ENCODE data around the gene IRF3.
A peak's percentile ranks its signal among the peaks of the same experiment; 100 is the strongest.

IRF3 gene

DNA sequence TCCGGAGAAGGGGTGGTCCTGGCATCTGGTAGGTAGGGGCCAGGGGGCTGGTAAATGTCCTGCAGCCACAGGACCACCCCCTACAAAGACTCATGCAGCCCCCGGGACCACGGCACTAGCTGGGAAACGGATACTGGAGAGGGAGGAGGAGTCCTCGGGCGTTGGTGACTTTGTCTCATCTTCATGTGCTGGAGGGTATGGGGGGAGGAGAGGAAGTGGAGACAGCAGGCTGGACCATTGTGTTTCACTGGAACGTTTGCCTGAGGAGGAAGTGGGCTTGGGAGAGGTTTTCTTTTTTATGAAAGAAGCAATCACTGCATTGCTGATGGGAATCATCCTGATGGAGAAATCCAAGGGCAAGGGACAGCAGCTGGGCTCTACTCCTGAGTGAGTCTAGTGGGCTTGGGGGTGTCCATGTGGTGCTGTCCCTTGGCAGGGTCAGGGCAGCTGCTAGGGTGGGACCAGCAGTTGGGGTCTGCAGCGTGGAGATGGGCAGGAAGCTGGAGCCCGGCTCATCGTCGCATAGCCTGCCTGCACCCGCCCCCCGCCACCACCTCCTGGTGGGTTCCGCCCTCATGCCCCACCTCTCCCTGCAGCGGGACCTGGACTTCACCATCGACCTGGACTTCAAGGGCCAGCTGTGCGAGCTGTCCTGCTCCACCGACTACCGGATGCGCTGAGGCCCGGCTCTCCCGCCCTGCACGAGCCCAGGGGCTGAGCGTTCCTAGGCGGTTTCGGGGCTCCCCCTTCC is 22.1 kb upstream of the IRF3 start:
- TF ChIP-seq, protein P1, sequence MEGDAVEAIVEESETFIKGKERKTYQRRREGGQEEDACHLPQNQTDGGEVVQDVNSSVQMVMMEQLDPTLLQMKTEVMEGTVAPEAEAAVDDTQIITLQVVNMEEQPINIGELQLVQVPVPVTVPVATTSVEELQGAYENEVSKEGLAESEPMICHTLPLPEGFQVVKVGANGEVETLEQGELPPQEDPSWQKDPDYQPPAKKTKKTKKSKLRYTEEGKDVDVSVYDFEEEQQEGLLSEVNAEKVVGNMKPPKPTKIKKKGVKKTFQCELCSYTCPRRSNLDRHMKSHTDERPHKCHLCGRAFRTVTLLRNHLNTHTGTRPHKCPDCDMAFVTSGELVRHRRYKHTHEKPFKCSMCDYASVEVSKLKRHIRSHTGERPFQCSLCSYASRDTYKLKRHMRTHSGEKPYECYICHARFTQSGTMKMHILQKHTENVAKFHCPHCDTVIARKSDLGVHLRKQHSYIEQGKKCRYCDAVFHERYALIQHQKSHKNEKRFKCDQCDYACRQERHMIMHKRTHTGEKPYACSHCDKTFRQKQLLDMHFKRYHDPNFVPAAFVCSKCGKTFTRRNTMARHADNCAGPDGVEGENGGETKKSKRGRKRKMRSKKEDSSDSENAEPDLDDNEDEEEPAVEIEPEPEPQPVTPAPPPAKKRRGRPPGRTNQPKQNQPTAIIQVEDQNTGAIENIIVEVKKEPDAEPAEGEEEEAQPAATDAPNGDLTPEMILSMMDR (conservative IDR thresholded peaks at IDR 0.05; ENCODE audit: control insufficient read depth, insufficient read depth, low read depth, low read length): no peak
- no peak for DNase-seq (ENCODE audit: low read depth)
- H3K4me3 ChIP-seq (ENCODE audit: control insufficient read depth, low read depth, low read length): no peak overlapping the region

DNA sequence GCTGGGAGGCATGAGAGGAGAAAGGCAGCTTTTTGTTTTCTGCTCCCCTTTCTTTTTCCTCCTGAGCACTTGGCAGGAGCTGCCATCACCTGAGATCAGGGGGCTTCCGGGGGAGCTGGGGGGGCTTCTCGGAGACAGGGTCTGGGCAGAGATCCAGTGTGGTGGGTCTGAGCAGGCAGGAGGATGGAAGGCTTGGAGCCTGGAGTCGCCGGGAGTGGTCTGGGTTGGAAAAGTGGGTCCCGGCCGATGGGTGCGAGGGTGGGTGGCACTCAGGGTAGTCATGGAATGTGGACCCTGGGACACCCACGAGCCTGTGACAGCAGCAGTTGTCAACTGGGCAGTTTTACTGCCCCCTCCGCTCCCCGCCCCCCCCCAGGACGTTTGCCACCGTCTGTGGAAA is 21.5 kb upstream of the IRF3 start:
- no peak for DNase-seq (ENCODE audit: low read depth)
- H3K4me3 ChIP-seq (ENCODE audit: control insufficient read depth, low read depth, low read length): no peak overlapping the region
- TF ChIP-seq, protein P1 (conservative IDR thresholded peaks at IDR 0.05; ENCODE audit: control insufficient read depth, insufficient read depth, low read depth, low read length): no peak

DNA sequence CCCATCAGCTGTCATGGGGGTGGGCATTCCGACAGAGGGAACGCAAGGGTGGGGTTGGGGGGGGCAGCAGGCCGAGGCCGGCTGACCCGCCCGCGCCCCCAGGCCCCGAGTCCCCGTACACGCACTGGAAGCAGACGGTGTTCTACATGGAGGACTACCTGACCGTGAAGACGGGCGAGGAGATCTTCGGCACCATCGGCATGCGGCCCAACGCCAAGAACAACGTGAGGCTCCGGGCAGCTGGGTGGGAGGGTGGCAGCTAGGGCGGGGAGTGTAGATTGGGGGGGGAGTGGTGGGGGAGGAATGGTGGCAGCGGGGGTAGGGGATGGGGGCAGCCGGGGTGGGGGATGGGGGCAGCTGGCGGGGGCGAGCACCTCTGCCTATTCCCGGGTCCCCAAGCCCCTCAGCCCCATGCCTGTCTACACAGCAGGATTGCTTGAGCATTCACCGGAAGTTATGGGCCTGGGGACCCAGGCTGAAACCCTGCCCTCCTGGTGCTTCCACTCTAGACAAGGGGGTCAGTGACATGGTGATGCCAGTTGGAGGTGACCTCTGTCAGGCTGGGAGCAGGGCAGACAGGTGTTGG is 20.9 kb upstream of the IRF3 start:
- TF ChIP-seq, protein P1 (conservative IDR thresholded peaks at IDR 0.05; ENCODE audit: control insufficient read depth, insufficient read depth, low read depth, low read length): no peak
- no peak overlapping the region for H3K4me3 ChIP-seq (ENCODE audit: control insufficient read depth, low read depth, low read length)
- DNase-seq (ENCODE audit: low read depth): no peak

DNA sequence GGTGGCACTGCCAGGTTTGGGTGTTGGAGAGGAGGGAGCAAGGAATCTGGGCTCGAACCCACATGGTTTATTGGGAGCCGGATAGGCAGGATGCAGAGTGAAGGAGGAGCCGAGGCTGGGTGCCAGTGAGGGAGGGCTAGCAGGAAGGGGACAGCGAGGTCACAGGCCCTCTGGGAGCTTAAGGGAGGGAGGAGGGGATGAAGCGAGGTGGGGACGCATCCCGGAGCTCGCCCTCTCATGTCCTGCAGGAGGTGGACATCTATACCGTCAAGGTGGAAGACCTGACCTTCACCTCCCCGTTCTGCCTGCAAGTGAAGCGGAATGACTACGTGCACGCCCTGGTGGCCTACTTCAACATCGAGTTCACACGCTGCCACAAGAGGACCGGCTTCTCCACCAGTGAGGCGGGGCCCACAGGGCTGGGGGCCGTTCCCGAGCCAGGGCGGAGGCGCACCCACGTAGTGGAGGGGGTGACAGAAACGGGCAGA is 20.2 kb upstream of the IRF3 start:
- no peak overlapping the region for H3K4me3 ChIP-seq (ENCODE audit: control insufficient read depth, low read depth, low read length)
- TF ChIP-seq, protein P1 (conservative IDR thresholded peaks at IDR 0.05; ENCODE audit: control insufficient read depth, insufficient read depth, low read depth, low read length): no peak
- no peak for DNase-seq (ENCODE audit: low read depth)

DNA sequence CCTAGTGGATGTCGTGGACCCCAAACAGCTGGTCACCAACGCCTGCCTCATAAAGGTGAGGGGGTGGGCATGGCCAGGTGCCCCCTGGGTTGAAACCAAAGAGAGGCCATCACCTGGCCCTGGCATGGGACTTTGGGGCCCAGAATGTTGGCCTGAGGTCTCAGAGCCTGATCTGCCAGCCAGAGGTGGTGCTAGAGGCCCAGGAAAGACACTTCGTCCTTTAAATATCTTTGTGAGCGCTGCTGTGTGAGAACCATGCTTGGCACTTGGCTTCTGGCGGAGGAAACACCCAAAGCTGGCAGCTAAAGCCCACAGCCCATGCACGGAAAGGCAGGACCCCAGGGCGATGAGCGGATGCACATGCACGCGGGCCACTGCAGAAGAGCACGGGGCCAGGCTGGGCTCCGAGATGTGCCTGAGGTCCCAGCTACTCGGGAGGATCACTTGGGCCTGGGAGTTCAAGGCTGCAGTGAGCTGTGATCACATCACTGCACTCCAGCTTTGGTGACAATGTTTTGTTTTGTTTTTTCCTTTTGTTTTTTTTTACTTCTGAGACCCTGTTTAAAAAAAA is 19.4 kb upstream of the IRF3 start:
- no peak for DNase-seq (ENCODE audit: low read depth)
- TF ChIP-seq, protein P1 (conservative IDR thresholded peaks at IDR 0.05; ENCODE audit: control insufficient read depth, insufficient read depth, low read depth, low read length): no peak
- no peak overlapping the region for H3K4me3 ChIP-seq (ENCODE audit: control insufficient read depth, low read depth, low read length)

DNA sequence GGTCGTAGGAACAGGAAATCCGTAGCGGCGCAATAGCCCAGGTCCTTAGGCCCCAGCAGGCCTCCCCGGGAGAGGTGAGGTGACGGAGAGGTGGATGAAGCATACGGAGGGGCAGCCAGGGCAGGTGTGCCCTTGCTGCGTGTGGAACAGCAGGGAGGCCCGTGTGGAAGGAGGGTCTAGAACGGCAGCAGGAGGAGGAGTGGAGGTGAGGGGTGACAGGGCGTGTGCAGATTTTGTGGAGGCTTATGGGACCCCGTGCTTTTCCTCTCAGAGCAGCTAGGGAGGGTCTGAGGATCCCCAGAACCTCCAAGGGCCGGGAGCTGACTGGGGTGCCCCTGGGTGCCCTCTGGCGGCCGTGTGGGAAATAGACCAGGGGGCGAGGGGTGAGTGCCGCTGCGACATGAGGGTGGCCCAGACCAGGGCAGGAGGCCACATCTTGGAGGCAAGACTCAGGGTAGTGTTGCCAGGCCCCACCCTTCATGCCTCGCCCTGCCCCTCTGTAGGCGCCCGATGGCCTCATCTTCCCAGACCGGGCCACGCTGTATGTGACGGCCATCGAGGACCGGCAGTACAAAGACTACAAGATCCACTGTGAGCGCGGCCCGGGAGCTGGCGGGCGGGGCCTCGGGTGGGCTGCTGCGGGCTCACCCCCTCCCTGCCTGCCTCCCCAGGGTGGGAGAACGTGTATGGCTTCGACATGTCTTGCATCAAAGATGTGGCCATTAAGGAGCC is 18.8 kb upstream of the IRF3 start:
- DNase-seq (ENCODE audit: low read depth): no peak
- H3K4me3 ChIP-seq (ENCODE audit: control insufficient read depth, low read depth, low read length): no peak overlapping the region
- TF ChIP-seq, protein P1 (conservative IDR thresholded peaks at IDR 0.05; ENCODE audit: control insufficient read depth, insufficient read depth, low read depth, low read length): peak; percentile 34
